Activated CD4-positive, alpha-beta T cell treated with anti-CD3 and anti-CD28 coated beads, Interleukin-2, amount 50 U/mL, for 48 hours (primary cell): ENCODE data around the gene MAGI3.
"Not testable (repeated sequence)": the region's sequence is repeated elsewhere in the genome, so short reads cannot be mapped to it uniquely, and the experiment has no call there.

ENCODE experiments used
- DNase-seq, 2 experiments: peaks; one replicate each; pipeline ENCODE4 v3.0.0-alpha.2; 2020

MAGI3 gene

DNA sequence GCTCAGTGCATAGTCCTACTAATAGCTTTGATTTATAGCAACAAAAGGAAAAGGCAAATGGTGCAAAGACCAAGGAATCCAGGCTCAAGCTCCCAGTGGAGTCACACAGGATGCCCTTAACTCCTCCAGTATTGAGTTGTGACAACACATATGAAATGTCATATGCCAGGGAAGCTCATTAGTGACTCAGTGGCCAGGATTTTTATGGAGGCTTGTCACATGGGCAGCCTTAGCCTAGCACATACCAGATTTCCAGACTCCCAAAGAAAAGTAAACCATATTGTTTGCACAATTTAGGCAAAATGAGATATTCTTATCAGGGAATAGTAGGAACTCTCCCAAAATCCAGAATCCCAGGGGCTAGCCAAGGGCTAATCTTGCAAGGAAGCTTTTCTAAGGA, 129.2 kb downstream of the MAGI3 start:
- no peak for DNase-seq

GRCh38 chr1:113530021-113530420, 139.7 kb downstream of the MAGI3 start:
- DNase-seq = no peak

DNA sequence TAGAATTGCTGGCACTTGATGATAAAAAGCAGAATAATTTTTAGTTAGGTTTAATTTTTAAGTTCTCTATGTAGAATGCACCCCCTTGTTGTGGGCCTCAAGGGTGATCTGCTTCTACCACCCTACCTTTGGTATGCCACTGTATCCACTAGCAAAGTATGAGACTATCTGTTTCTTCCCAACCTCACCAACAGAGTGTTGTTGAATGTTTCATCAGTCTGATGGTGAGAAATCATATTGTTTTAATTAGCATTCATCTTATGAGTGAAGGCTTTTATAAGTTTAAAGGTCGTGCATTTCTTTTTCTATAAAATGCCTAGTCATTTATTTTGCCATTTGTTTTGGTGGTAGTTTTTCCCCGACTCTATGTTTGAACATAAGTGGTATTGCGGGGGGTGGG, 141.0 kb downstream of the MAGI3 start:
- DNase-seq = no peak

DNA sequence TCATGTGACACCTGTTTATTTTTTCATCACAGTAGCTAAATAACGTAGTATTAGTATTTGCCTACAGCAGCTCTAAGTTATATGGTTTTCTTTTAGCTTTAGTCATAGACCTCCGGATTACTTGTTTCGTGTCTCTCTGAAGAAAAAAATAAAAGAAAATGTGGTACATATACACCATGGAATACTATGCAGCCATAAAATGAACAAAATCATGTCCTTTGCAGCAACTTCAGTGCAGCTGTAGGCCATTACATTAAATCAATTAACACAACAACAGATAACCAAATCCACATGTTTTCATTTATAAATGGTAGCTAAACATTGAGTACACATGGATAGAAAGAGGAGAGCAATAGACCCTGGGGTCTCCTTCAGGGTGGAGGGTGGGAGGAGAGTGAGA, 142.7 kb downstream of the MAGI3 start:
- no peak for DNase-seq

GRCh38 chr1:113534130-113534817, 144.0 kb downstream of the MAGI3 start:
- no peak for DNase-seq

DNA sequence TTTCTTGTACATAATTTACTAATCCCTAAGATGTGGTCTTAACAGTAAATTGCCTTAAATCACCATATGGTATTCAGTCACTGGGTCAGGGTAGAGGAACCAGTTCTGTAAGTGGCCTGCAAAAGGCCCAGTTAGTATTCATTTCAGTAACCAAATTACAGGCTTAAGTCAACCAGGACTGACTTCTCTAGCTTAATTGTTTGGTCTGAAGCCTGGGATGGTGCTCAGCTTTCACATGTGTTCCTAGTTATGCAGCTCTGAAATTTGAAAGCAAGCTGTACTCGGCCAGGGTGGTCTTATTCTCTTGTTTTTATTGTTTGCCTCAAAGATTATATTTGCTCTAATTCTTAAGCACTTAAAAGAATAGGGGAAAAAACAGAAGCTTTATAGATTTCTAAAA, 144.6 kb downstream of the MAGI3 start:
- no peak for DNase-seq

DNA sequence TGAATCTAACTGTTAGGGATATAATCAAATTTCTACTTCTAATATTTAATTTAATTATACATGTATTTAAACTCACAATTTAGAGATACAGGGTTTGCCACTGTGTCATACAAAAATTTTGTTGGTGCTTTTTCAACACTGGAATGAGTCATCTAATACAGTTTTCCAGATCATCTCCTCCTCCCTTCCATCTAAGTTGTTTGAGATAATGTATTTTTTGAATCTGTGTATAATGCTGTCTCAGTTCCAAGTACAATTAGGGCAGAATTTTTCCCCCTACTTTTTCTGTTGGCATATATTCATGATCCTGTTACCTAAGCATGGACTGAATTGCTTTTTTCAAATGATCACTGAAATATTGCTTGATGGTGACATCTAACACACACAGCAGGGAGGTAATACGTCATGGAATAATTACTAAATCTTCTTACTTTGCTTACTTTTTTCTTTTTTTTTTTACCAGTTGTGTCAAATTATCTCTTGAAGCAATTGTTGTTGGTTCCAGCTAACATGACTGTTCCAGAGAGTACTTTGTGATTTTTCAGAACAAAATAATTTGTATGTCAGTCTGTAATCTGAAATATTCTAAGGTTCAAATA, 146.0 kb downstream of the MAGI3 start:
- DNase-seq = no peak

DNA sequence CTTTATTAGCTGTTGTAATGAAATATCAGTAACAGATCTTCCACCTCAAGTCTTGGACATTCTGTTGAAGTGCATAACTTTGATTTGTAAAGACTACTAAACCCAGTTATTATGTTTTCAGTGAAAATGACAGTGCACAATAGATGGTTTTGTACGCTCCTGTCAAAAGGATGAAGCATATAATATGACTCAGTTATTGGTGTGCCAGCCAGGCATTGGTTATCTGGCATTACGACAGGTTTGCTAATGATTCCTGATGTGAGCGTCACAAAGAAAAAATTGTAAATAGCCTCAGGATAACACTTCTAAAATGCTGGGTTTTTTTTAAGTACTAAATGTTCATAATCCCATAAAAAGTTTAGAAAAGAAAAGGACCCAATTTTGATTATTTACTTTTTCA, 147.9 kb downstream of the MAGI3 start:
- DNase-seq = no peak

DNA sequence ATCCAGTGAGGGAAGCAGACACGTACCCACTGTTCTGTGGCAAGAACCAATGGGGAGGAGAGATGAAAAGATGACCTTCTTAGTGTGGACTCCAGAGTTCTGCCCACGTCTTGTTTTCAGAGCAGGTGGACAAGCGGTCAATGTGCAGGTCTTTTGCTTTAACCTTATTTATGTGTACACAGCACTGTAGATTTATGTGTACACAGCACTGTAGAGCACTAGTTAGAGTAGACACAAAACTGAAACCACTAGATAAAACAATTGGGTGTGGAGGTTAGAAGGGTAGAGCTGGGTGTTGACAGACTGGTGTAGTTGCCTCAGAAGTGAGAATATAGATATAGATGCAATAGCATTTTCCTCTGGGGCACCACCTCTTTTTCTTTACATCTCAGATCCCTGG, 150.0 kb downstream of the MAGI3 start:
- no peak for DNase-seq

DNA sequence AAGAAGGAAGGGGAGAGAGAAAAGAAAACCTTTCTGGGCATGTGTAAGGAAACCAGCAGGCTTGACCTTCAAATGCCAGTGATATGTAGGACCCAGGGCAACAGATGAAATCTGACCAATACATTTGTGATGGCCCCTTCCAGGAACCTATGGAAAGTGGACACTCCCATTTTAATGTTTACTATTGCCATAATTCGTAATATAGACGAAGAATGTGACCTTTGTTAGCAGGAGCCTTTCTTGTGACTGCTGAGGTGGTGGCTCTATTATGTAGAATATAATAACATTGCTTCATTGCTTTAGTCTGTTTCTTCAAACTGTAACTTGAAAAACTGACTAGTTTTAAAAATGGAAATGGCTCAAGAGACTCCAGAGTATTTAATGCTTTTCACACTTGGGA, 150.8 kb downstream of the MAGI3 start:
- no peak for DNase-seq

GRCh38 chr1:113542221-113542701, 151.9 kb downstream of the MAGI3 start:
- no peak for DNase-seq

DNA sequence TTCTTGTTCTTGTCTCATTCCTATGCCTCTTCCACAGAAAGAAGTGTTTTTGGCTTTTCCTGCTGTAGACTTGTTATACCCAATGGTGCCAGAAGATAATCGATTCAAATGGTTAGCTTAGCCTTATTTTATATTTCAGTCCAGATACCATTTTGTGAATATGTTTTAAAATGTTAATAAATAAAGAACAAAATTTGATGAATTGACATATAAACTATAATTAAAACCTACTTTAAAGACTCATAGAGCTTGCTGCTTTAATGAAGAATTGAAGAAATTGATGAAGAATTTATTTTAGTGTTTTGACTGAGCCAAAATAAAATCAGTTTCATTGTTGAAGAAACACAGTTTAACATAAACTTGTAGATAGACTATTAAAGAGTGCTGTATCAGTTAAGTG, 152.8 kb downstream of the MAGI3 start:
- no peak for DNase-seq

GRCh38 chr1:113545210-113545609, 154.9 kb downstream of the MAGI3 start:
- no peak for DNase-seq

DNA sequence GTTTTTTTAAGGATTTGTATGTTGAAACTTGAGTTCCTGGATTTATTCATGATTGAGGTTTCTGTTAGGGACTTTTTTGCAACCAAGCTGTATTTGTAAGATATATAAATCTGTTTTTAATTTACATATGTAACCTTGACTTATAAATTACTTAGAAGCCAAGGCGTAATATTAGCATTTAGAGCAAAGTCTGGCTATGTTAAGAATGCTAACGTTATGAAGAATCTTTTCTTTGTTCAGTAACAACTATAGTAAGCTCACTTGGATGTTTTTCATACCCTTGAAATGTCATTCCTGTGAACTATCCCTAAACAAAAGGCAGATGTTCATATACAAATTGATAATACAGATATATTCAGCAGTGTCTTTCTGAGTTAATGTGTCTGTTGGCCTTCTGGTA, 155.3 kb downstream of the MAGI3 start:
- DNase-seq = no peak

DNA sequence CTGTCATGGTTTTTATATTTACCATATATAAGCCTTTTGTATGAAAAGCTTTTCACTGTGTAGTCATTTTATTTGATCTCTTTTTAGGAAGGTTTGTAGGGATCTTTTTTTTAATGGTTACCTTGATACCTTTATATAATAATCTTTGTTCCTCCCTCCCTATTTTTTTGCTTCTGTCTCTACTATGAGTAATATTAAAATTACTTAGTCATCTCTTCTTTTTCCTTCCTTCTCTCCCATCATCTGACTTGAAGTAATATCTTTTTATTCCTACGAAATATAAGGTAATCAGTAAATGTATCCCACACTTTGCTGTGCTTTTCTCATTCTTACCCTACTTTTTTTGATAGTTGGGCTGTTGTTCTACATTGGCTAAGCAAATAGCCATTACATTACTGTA, 161.4 kb downstream of the MAGI3 start:
- no peak for DNase-seq

DNA sequence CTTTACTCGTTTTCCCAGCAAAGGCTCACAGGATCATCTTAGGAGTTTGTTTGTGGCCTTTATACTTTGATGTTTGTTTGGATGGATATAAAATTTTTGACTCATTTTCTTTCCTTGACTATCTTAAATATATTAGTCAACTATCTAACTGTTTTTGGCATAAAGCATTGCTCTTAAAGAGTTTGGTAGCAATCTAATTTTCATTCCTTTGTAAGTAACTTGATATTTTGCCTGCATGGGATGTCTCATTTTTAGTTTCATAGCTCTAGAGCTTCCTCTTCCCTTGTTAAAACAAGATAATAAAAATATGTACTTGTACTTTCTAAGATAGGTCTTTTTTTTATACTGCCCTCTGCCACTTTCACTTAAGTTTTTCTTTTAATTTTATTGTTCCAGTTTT, 161.9 kb downstream of the MAGI3 start:
- DNase-seq = no peak

- no peak for DNase-seq
Observed at GRCh38 chr1:113557187-113557586, 166.9 kb downstream of the MAGI3 start.

DNA sequence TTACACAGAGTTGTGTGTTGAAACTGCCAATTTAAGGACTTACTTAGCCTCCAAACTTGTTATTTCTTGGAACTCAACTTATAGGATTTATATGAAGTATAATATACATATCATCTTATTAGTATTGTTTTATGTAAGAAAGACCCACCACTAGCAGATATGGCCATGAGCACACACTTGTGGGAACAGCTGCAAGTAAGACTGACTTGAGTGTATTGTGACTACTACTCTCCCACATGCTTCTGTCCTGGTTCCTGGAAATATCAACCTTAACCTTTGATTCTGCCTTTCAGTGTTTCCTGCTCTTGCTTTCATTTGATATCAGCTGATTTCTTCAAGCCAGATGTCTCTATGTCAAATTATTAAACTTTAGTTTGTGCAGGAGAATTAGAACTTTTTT, 175.3 kb downstream of the MAGI3 start:
- DNase-seq = no peak

GRCh38 chr1:113567427-113567826, 177.1 kb downstream of the MAGI3 start:
- no peak for DNase-seq

DNA sequence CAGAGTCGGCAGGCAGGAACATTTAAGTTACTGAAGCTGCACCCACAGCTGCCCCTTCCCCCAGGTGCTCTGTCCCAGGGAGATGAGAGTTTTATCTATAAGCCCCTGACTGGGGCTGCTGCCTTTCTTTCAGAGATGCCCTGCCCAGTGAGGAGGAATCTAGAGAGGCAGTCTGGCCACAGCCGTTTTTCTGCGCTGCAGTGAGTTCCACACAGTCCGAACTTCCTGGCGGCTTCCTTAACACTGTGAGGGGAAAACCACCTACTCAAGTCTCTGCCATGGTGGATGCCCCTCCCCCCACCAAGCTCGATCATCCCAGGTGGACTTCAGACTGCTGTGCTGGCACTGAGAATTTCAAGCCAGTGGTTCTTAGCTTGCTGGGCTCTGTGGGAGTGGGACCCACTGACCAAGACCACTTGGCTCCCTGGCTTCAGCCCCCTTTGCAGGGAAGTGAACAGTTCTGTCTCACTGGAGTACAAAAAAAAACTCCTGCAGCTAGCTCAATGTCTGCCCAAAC, 185.5 kb downstream of the MAGI3 start:
- DNase-seq = not testable (repeated sequence)

DNA sequence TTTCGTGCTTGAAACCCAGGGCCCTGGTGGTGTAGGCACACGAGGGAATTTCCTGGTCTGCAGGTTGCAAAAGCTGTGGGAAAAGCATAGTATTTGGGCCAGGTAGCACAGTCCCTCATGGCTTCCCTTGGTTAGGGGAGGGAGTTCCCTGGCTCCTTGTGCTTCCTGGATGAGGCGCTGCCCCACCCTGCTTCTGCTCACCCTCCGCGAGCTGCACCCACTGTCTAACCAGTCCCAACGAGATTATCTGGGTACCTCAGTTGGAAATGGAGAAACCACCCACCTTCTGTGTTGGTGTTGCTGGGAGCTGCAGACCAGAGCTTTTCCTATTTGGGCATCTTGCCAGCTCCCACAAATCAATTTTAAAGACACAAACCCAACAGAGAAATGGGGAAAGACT, 186.0 kb downstream of the MAGI3 start:
- no peak for DNase-seq

GRCh38 chr1:113579256-113580018, 189.1 kb downstream of the MAGI3 start:
- DNase-seq = no peak

DNA sequence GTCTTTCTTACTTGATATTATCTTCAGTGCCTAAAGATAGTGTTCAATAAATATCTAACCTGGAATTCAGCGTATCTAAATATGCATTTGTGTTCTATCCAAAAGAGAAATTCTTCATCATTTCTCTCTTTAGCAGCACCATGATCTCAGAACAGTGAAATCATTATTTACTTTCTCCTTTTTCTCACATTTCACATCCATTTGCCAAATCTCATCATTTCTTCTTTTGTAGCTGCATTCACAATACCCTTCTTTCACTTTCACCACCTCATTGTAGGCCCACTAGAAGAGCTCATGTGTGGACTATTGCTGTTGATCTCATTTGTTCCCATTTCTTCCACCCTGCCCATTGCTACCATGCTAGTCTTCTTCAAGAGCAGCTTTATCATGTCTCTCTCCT, 191.0 kb downstream of the MAGI3 start:
- DNase-seq = no peak

- no peak for DNase-seq
Observed at GRCh38 chr1:113582084-113582483, 191.8 kb downstream of the MAGI3 start.
